Activated naive CD4-positive, alpha-beta T cell treated with anti-CD3 and anti-CD28 coated beads, Interleukin-2, amount 50 U/mL, for 24 hours (primary cell): Measurements from ENCODE around the gene CYLD.
A peak's percentile ranks its signal among the peaks of the same experiment; 100 is the strongest.

Experiments
- H3K27ac Mint-ChIP-seq: one replicate; pipeline ENCODE4 v1.8.0; 2021; ENCODE audit warnings: mild to moderate bottlenecking, mixed read lengths
- H3K27me3 Mint-ChIP-seq: one replicate; pipeline ENCODE4 v1.8.0; 2021; ENCODE audit warnings: mixed read lengths
- H3K36me3 Mint-ChIP-seq: one replicate; pipeline ENCODE4 v1.8.0; 2021; ENCODE audit warnings: mixed read lengths
- H3K4me1 Mint-ChIP-seq: one replicate; pipeline ENCODE4 v1.8.0; 2021; ENCODE audit warnings: mixed read lengths
- H3K4me3 Mint-ChIP-seq: one replicate; pipeline ENCODE4 v1.8.0; 2021; ENCODE audit warnings: mild to moderate bottlenecking, mixed read lengths
- H3K9me3 Mint-ChIP-seq: one replicate; pipeline ENCODE4 v1.8.0; 2021; ENCODE audit warnings: mixed read lengths

CYLD gene

DNA sequence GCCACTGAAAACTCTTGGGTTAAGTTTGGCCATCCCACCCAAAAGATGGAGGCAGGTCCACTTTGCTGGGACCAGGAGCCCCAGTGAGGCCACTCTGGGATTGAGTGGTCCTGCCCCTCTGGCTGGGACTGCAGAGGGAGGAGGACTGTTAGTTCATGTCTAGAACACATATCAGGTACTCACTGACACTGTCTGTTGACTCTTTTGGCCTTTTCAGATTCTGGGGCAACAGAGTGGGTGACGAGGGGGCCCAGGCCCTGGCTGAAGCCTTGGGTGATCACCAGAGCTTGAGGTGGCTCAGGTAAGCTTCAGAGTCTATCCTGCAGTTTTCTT lies 19.5 kb upstream of the CYLD start:
- Mint-ChIP-seq H3K4me1 (peaks cover 42% of the 10 kb centered on the region), H3K36me3 (peaks cover 4% of the 10 kb centered on the region), H3K4me3 (no peak overlapping the region), H3K9me3 (no peaks in the 10 kb centered on the region), H3K27ac (peak overlapping the region; percentile 81), H3K27me3 (no peaks in the 10 kb centered on the region)

DNA sequence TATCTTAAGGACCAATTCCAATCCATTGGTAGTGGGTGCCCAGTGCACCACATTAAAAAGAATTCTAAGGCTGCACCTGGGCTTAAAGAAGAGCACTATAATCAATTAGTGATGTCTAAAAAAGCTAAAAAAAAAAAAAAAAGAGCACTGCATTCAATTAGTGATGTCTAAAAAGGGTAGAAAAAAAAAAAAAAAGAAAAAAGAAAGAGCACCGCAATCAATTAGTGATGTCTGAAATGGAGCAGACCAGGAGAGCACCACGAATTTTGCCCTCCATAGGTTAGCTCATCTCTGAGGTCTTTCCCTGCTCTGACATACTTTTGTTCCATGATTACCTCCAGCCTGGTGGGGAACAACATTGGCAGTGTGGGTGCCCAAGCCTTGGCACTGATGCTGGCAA lies 18.9 kb upstream of the CYLD start:
- Mint-ChIP-seq H3K4me3 (no peak overlapping the region), H3K4me1 (peaks cover 38% of the 10 kb centered on the region), H3K9me3 (no peaks in the 10 kb centered on the region), H3K27ac (peak overlapping the region; percentile 11), H3K36me3 (peaks cover 3% of the 10 kb centered on the region), H3K27me3 (no peaks in the 10 kb centered on the region)

DNA sequence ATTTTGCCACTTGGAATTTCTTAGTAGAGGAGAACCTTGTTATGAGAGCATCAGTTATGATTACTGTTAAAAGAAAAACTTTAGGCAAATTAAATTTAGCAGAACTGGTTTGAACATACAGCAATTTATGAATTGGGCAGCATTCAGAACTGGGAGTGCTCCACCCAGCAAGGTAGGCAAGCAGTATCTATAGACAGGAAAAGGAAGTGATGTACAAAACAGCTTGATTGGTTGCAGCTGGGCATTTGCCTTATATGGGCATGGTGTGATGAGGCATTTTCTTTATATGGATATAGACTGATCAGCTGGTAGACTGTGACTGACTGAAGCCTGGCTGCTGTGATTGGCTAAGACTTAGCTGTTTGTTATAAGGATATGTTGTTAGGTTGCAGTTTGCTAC lies 17.6 kb upstream of the CYLD start:
- H3K9me3 Mint-ChIP-seq: no peaks in the 10 kb centered on the region
- H3K4me1 Mint-ChIP-seq: peaks cover 27% of the 10 kb centered on the region
- peaks cover 3% of the 10 kb centered on the region for H3K36me3 Mint-ChIP-seq
- H3K27me3 Mint-ChIP-seq: no peaks in the 10 kb centered on the region
- H3K27ac Mint-ChIP-seq: no peak overlapping the region
- no peak overlapping the region for H3K4me3 Mint-ChIP-seq

DNA sequence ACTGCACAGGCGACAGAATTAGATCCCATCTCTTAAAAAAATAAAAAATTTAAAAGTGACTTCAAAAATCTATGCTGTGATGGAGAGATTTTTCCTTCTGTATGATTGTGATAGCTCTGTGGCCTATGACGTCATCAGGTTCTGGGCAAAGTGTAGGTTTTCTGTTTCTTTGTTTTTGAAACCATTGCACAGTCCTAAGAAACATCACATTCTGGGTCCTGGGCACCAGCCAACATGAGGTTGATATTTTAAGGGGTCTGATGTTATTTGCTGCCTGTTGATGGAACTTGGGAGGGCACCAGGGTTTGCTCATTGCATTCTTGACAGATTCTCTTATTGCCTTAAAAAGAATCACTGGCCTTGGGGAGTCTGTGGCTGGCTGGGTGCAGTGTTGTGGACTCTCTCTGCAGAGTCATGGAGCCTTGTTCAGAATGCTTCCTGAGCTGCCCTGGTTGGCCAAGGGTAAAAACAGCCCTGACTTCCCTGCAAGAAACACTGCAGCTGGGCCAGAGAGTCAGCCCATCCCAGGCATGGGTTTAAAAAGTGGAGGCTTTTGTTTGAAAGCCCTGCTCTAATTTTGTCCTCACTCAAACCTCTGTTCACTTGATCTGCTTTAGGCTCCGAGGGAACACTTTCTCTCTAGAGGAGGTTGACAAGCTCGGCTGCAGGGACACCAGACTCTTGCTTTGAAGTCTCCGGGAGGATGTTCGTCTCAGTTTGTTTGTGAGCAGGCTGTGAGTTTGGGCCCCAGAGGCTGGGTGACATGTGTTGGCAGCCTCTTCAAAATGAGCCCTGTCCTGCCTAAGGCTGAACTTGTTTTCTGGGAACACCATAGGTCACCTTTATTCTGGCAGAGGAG lies 10.5 kb upstream of the CYLD start:
- Mint-ChIP-seq H3K27me3 (no peaks in the 10 kb centered on the region), H3K4me1 (peaks cover 32% of the 10 kb centered on the region), H3K9me3 (no peaks in the 10 kb centered on the region), H3K36me3 (peaks cover 3% of the 10 kb centered on the region), H3K27ac (peak overlapping the region; percentile 51), H3K4me3 (peak overlapping the region; percentile 58)

DNA sequence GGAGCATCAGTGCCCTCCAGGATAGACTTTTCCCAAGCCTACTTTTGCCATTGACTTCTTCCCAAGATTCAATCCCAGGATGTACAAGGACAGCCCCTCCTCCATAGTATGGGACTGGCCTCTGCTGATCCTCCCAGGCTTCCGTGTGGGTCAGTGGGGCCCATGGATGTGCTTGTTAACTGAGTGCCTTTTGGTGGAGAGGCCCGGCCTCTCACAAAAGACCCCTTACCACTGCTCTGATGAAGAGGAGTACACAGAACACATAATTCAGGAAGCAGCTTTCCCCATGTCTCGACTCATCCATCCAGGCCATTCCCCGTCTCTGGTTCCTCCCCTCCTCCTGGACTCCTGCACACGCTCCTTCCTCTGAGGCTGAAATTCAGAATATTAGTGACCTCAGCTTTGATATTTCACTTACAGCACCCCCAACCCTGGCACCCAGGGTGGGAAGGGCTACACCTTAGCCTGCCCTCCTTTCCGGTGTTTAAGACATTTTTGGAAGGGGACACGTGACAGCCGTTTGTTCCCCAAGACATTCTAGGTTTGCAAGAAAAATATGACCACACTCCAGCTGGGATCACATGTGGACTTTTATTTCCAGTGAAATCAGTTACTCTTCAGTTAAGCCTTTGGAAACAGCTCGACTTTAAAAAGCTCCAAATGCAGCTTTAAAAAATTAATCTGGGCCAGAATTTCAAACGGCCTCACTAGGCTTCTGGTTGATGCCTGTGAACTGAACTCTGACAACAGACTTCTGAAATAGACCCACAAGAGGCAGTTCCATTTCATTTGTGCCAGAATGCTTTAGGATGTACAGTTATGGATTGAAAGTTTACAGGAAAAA lies 9.7 kb upstream of the CYLD start:
- H3K27me3 Mint-ChIP-seq: no peaks in the 10 kb centered on the region
- peak overlapping the region; percentile 51 for H3K27ac Mint-ChIP-seq
- H3K9me3 Mint-ChIP-seq: no peaks in the 10 kb centered on the region
- peaks cover 37% of the 10 kb centered on the region for H3K4me1 Mint-ChIP-seq
- peaks cover 3% of the 10 kb centered on the region for H3K36me3 Mint-ChIP-seq
- peak overlapping the region; percentile 13 for H3K4me3 Mint-ChIP-seq

DNA sequence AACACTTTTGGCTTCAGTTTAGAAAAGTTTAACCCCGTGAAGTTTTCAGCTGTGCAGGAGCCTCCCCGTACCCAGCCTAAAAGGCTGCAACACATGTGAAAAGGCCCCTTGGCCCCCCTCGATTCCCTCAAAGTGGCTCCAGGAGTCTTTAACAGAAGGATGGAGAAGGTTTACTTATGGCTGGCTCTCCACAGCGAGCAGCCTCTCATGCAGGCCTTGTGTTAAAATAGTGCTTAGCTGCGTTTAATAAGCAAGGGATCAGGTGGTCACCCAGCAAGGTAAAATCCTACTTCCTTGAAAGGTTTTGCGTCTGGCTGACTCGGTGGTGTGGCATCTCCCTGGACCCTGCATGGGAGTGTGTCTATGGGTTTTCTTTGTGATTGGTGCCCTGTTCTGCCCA lies 8.4 kb upstream of the CYLD start:
- Mint-ChIP-seq H3K36me3 (peaks cover 3% of the 10 kb centered on the region), H3K4me3 (no peak overlapping the region), H3K9me3 (no peaks in the 10 kb centered on the region), H3K4me1 (peaks cover 39% of the 10 kb centered on the region), H3K27ac (no peak overlapping the region), H3K27me3 (no peaks in the 10 kb centered on the region)

DNA sequence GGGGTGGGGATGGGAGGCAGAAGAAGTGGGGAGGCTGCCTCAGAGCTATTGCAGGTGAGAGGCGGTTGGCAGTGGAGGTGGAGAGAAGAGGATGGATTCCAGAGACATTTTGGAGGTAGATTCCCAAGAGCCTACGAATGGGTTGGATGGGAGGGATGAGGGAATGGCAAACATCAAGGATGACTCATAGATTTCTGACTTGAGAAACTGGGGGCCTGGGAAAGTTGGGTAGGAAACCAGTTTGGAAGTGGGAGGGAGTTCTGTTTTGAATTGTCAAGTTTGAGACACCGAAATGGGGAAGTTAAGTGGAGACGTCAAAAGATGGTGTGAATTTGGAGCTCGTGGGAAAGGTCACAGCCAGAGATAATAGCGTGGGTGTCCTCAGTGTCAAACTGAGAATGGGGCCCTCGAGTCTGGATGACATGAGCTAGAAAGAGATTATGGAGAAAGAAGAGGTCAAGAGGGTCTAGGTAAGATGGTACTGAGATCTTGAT lies 6.2 kb upstream of the CYLD start:
- peaks cover 45% of the 10 kb centered on the region for H3K4me1 Mint-ChIP-seq
- H3K27me3 Mint-ChIP-seq: no peaks in the 10 kb centered on the region
- H3K9me3 Mint-ChIP-seq: no peaks in the 10 kb centered on the region
- H3K27ac Mint-ChIP-seq: no peak overlapping the region
- no peak overlapping the region for H3K4me3 Mint-ChIP-seq
- H3K36me3 Mint-ChIP-seq: peaks cover 8% of the 10 kb centered on the region

DNA sequence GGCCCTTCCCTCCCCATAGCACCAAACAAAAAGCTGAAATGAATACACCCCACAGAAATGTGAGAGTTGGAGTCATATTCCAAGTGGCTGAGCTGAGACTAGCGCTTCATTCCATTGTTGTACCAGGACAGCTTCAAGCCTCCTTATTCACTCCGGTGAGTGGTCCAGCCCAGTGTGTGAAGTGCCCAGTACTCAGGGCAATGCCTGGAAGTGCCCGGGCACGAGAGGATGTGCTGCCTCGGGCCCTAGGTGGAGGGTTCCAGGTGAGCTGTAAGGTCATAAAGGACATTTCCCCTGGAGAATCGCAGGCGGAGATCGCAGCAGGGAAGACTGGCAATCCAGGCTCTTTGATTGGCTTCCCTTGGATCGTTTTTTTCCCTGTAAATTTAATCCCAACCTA lies 5.4 kb upstream of the CYLD start:
- no peak overlapping the region for H3K27ac Mint-ChIP-seq
- H3K4me3 Mint-ChIP-seq: no peak overlapping the region
- H3K36me3 Mint-ChIP-seq: peaks cover 8% of the 10 kb centered on the region
- no peaks in the 10 kb centered on the region for H3K27me3 Mint-ChIP-seq
- H3K9me3 Mint-ChIP-seq: no peaks in the 10 kb centered on the region
- peaks cover 45% of the 10 kb centered on the region for H3K4me1 Mint-ChIP-seq

DNA sequence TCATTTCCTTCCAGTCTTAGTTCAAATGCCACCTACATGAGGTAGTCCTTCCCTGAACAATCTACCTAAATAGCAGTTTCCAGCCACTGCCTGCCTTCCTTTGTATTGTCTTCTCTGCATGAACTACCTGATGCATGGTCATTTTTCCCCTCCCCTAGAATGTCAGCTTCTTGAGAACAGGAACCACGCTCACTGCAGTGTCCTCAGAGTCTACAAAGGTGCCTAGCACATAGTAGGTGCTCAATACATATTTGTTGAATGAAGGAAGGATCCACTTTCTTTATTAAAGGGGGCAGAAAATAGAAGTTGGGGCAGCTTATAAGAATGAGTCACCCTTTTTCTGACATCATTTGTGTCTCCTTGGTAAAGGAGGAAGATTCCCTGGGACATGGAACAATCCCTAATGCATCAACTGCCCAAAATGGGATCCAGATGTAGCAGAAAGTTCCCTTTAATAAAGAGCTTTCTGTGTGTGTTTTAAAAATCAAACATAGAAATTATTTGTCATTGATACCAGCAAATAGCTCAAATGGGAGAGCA lies 4.4 kb upstream of the CYLD start:
- H3K36me3 Mint-ChIP-seq: peaks cover 8% of the 10 kb centered on the region
- H3K27me3 Mint-ChIP-seq: no peaks in the 10 kb centered on the region
- peaks cover 38% of the 10 kb centered on the region for H3K4me1 Mint-ChIP-seq
- no peaks in the 10 kb centered on the region for H3K9me3 Mint-ChIP-seq
- H3K27ac Mint-ChIP-seq: no peak overlapping the region
- H3K4me3 Mint-ChIP-seq: no peak overlapping the region

DNA sequence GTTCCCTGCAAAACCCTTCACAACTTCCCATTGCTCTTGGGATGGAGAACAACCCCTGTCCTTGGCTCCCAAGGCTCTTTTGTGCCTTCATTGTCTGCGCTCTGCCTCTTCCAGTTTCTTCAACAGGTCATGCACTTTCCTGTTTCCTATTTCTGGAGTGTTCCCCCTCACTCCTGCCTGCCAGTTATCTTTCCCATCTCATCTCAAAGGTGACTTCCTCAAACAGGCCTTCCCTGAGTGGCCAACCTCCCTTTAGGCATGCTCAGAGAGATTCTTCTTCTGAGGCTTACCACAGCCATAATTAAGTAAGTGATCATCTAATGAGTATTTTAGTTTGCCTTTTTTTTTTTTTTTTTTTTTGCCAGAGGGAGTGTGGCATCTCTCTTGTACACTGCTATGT lies 2.9 kb upstream of the CYLD start:
- Mint-ChIP-seq H3K27me3 (no peaks in the 10 kb centered on the region), H3K4me1 (peaks cover 46% of the 10 kb centered on the region), H3K9me3 (no peaks in the 10 kb centered on the region), H3K36me3 (peaks cover 8% of the 10 kb centered on the region), H3K27ac (no peak overlapping the region), H3K4me3 (no peak overlapping the region)

DNA sequence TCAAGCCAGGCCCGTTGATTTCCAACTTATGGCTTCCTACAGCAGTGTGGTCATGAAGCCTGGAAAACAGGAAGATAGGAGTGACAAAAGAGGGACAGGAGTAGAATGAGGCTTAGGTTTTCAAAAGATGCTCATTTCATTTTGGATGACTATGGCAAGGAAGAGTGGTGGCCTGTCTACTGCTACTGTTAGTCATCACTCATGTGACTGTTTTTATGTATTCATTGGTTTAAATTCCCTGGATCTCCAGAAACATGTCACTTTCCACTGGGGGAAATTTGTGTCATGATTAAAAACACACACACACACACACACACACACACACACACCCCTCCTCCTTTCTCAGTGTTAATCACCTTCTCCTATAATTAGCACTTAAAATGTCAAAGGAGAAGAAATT lies 1.1 kb upstream of the CYLD start:
- H3K4me1 Mint-ChIP-seq: peaks cover 53% of the 10 kb centered on the region

DNA sequence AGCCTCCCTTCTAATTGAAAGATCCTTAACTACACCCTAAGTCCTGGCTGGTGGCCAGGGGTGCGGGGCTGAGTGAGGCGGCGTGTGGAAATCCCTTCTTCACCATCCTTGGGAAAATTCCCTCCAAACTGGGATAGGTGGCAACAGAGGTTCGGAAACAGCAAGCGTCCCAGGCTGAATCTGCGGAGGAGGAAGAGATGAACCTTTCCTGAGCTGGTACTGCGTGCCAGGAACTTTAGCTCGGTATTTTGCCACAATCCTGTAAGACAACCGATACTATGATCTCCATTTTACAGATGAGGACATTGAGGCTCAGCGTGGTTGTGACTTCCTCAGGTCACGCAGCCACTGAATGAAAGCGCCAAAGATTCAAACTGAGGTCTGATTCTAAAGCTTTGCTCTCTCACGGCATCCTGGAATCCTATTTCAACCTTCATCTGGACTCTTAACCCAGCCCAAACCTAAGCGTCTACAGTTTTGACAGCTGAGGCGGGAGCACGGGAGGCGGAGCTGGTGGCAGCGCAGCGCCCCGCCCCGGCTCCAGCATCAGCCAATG lies 583 bp upstream of the CYLD start:
- H3K4me3 Mint-ChIP-seq: peak overlapping the region; percentile 87
- no peaks in the 10 kb centered on the region for H3K27me3 Mint-ChIP-seq

More for the DNA sequence above, 1.1 kb upstream of the CYLD start:
- peak overlapping the region; percentile 87 for H3K4me3 Mint-ChIP-seq
- H3K27ac Mint-ChIP-seq: peak overlapping the region; percentile 94
- no peaks in the 10 kb centered on the region for H3K9me3 Mint-ChIP-seq
- H3K36me3 Mint-ChIP-seq: peaks cover 14% of the 10 kb centered on the region
- H3K27me3 Mint-ChIP-seq: no peaks in the 10 kb centered on the region

DNA sequence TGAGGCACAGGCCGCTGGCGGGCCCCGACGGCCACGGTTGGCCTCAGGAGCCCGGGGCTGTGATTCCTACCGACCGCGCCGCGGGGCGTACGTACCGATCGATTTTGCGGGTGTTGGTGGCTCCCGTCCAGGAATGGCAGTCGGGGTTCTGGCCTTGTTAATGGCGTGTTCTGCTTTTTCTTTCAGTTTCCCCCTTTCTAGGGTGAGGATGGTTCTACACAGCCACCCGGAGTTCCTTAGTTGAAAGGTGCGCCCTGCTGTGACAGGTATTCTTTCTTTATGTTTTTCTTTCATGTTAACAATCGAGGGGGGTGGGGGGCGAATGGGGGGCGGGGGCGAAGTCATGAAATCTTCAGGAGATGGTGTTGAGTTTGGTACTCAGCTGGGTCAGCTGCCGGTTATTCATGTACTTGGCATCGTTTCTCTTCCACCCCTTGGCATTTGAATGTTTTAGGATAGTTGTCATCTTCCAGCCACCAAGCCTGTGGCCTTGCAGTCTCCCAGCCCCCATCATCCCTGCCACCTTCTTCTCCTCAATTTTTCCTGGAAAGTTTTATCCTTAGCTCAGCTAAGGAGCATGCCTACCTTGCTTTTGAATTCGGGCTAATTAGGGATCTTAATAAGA lies 802 bp downstream of the CYLD start:
- Mint-ChIP-seq H3K4me1 (peaks cover 58% of the 10 kb centered on the region), H3K36me3 (peaks cover 15% of the 10 kb centered on the region), H3K27me3 (no peaks in the 10 kb centered on the region), H3K4me3 (peak overlapping the region; percentile 93), H3K9me3 (no peaks in the 10 kb centered on the region), H3K27ac (peak overlapping the region; percentile 96)

More for the DNA sequence above, 583 bp upstream of the CYLD start:
- peaks cover 57% of the 10 kb centered on the region for H3K4me1 Mint-ChIP-seq
- no peaks in the 10 kb centered on the region for H3K9me3 Mint-ChIP-seq
- peaks cover 12% of the 10 kb centered on the region for H3K36me3 Mint-ChIP-seq
- peak overlapping the region; percentile 94 for H3K27ac Mint-ChIP-seq

DNA sequence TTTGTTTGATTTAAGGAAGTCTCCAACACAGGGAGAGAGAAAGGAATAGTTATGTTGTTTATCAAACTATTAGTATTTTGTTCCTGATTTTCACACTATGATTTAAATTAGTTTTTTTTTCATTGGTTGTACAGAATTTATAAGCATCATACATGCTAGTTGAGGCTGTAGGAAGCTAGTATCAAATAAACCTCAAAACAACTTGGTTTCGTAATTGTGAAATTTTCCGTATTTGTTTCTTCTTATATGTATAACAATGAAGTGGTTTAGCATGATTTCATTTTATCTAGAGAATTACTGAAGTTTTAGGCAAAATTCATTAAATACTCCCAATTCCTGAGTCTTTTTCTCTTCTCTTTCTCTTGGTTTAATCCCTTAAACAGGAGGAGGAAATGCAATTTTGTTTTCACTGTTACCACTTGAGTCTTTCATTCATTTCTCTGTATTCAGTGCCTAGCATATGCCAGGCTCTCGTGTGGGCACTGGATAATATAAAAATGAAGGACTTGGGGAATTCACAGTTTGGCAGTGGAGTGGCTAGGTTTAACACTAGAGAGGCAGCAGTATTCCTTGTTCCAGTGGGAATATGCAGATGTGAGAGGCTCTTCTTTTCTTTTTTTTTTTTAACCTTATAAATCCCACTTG lies 1.8 kb downstream of the CYLD start:
- Mint-ChIP-seq H3K4me1 (peaks cover 62% of the 10 kb centered on the region), H3K36me3 (peaks cover 15% of the 10 kb centered on the region), H3K27ac (peak overlapping the region; percentile 96), H3K27me3 (no peaks in the 10 kb centered on the region), H3K4me3 (peak overlapping the region; percentile 93), H3K9me3 (no peaks in the 10 kb centered on the region)

DNA sequence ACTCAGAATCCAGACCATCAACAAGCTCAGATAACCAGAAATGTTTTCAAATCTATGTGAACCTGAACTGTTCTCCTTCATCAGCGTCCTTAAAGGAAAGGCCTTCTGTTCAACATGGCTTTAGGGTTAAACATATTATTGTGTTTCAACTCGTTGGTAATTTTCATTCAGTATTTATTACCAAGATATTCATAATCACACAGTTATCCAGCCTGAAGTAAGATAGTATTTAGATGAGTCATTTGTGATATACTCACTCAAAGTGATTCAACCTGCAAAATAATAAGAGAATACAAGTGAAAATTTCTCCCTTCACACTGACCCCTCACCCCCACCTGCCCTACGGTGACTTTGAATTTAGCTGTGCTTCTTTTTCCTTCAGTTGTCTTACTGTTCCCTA lies 3.0 kb downstream of the CYLD start:
- H3K36me3 Mint-ChIP-seq: peaks cover 15% of the 10 kb centered on the region
- no peaks in the 10 kb centered on the region for H3K27me3 Mint-ChIP-seq
- H3K4me1 Mint-ChIP-seq: peaks cover 71% of the 10 kb centered on the region
- H3K9me3 Mint-ChIP-seq: no peaks in the 10 kb centered on the region
- peak overlapping the region; percentile 89 for H3K27ac Mint-ChIP-seq
- peak overlapping the region; percentile 93 for H3K4me3 Mint-ChIP-seq
